GM15510 (cell line): ENCODE data around the gene ZC3H4.
A peak's percentile ranks its signal among the peaks of the same experiment; 100 is the strongest.

ENCODE experiments used
- POLR2A ChIP-seq: IDR thresholded peaks from 3 replicates; pipeline ENCODE4 v1.6.1; 2011; ENCODE audit warnings: borderline replicate concordance; ENCODE audit not compliant: insufficient read length; ENCODE audit errors: extremely low read depth

ZC3H4 gene

DNA sequence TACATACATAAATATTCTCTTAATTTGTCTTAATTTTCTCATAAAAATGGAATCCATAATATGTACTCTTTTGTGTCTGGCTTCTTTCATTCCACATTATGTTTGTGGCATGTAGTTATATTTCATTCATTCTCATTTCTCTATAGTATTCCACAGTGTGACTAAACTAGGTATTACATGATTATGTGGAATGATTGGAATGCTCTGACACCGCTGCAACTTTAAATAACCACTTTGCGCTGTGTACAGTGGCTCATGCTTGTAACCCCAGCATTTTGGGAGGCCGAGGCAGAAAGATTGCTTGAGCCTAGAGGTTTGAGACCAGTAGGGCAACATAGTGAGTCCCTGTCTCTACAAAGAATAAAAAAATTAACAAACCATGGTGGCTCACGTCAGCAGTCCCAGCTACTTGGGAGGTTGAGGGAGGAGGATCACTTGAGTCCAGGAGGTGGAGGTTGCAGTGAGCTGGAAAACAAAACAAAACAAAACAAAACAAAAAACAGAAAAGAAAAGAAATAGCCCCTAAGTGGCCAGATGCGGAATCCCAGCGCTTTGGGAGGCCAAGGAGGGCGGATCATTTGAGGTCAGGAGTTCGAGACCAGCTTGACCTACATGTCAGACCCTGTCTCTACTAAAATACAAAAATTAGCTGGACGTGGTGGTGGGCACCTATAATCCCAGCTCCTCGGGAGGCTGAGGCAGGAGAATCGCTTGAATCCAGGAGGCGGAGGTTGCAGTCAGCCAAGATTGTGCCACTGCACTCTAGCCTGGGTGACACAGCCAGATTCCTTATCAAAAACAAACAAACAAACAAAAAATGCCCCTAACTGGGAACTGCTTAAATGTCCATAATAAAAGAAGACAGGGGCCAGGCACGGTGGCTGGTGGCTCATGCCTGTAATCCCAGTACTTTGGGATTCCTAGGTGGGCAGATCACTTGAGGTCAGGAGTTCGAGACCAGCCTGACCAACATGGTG lies 9.1 kb upstream of the ZC3H4 start:
- no peak for TF ChIP-seq POLR2A

DNA sequence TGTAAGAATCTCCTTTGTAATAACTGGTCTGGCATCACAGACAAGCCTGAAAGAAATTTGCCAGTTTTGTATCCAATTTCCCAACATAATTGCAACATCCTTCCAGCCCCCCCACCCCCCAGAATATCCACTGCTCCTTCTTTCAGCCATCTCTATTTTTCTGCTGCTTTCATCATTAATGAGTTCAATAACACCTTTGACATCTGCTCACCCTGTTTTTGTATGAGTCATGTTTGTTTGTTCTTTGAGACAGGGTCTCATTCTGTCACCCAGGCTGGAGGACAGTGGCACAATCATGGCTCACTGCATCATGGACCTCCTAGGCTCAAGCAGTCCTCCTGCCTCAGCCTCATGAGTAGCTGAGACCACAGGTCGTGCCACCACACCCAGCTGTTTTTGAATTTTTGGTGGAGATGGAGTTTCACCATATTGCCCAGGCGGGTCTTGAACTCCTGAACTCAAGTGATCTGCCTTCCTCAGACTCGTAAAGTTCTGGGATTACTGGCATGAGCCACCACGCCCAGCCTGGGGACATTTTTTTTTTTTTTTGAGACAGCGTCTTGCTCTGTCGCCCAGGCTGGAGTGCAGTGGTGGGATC lies 7.0 kb upstream of the ZC3H4 start:
- no peak for TF ChIP-seq POLR2A

DNA sequence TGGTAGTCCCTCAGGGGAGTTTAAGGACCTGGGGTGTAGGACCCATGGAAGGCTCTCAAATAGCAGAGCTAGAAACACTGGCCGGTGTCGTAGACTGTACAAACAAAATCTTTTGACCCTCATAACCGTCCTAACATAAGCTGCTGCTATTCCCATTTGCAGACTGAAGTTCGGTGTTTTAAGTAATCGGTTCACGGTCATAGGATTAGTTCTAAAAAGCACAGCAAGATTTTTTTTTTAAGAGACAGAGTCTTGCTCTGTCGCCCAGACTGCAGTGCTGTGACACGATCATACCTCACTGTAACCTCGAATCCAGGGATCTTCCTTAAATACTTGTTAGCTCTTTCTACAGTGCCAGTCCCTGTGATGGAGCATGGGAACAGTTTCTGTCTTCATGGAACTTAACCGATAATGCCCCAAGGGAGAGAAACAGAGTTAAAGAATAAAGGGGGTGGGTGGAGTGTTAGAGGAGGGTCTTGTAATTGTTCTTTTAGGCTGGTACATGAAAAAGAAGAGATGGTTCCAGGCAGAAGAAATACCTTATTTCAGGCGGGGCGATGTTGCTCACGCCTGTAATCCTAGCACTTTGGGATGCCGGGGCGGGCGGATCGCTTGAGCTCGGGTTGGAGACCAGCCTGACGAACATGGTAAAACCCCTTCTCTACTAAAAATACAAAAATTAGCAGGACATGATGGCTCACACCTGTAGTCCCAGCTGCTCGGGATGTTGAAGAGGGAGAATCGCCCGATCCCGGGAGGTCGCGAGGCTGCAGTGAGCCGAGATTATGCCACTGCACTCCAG lies 475 bp upstream of the ZC3H4 start:
- TF ChIP-seq POLR2A, result no peak

DNA sequence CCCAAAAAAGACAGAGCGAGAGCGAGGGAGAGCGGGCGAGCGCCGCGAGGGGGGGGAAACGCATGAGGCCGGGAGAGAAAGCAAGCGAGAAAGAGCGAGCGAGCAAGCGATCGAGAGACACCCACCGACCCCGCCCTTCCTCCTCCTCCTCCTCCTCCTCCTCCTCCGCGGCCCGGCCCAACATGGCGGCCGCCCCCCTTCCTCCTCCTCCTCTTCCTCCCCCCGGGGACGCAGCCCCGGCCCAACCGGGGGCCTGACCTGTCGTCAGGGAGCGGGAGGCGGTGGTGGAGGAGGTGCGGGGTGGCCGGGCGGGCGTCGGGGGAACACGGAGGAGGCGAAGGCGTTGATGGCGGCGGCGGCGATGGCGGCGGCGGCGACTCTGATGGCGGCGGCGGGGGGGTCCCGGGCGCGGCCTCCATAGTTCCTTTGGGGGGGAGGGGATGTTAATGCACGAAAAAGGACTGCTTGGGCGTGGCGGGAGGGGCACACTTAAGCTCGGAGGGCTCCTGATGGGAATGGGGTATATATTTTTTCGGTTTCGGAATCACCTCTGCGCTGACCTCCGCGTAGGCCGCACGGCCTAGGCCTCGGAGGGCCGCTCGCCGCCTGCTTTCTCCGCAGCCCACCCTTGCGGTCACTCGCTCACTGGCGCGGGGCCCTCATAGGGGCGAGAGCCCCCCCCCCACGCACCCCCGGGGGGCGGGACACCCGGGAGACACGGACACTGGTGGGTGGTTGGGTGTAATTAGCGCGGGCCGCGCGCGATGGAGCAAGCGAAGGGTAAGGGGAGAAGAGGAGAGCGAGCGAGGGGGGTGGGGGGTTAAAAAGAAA lies 1.2 kb downstream of the ZC3H4 start:
- peak; percentile 86 for TF ChIP-seq POLR2A

DNA sequence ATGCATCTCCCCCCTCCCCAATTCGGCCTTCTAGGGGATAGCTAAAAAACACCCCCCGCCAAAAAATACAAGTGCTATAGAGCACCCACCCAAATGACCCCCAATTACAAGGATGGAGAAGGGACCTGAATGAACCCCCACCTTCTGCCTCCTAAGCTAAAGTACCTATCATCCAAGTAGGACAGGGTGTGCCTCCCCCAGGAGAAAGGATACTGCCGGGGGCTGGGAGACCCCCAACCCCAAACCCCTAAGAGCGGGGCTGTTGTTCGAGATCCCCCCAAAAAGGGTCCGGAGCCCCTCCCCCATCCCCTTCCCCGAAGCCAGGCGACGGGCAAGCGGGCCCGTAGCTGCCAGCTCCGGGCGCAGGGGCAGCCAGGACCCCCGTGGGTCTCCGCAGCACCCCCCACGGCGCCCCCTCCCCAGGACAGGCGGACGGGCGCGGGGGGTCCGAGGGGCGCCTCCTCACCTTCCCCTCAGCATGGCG lies 1.9 kb downstream of the ZC3H4 start:
- no peak for TF ChIP-seq POLR2A

DNA sequence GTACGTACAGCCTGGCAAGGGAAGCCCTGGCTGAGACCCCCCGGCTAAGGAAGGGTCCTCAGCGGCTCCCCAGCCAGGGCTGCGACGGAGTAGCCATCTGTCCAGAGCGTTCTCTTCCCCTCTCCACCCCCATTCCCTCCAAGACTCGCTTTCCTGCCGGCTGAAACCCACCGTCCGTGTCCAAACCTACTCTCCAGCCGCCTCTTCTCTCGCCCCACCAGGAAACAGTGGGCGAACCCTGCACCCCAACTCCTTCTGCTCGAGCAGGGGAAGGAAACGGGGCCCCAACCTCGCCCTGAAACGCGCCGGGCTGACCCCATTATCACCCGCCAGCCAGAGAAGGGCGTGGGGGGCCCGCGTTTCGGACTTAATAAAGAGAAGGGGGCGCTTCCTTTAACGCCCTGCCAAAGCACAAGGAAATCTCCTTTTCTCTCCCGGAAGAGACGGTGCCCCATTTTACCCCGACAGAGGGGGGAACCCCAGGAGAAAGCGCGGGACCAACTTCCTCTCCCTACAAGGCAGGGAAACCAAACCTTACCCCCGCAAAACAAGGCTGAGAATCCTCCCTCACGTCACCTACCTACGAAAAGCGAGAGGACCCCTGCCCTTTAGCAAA lies 2.5 kb downstream of the ZC3H4 start:
- peak; percentile 49 for TF ChIP-seq POLR2A

DNA sequence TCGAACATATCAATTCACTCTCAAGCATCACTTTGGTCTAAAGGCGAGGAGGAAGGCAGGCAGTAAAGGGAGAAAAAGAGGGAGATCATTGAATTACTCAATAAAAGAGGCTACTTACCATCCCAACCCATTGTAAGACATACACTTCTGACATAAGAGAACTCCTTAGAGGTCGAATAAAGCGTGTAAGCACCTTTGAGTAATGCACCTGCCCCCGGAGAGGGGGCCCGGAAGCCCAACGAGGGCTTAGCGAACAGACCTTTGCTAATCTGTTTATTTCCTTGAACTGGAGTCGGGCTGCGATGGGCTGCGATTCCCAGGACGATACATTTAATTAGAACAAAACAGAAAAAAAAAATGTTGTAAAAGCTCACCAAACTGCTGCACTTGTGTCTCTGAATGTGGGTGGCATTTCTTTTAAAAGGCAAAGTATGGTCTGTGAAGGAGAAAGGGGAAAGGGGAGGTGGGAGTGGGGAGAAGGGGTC lies 3.0 kb downstream of the ZC3H4 start:
- TF ChIP-seq POLR2A, result no peak

DNA sequence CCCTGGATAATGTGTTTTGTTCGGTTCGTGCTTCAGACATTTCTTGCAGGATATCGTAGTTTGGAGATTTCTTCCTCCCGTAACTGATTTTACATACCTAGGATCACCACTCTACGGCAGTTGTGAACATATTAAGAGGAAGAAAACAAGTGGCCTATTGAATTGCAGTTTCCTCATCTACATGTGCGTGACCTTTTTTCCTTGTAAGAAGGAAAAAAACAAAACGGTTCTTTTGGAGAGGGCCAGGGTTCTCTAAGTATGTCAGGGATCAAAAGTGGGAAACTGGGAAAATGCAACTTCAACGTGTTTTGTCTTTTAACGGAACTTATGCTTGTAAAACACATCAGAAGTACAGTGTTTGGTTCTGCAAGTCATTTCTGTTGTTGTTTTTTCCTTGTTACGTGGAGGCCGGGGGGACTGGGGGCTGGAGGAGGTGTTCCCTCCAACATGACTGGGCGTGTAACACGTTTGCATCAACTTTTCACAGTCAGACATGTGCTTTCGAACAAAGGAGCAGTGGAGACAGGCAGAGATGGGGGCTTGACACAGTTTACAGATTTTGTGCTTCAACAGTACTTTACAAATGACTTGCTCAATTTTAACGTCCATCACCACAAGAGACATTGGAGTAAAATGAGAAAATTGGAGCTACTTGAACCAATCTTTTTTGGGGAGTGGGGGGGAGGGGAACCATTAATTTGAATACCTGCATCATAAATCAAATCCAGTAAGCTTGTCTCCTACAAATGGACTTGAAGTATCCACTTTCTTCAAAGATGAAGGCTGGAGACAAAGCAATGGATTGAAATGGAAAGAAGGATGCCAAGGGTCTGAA lies 3.8 kb downstream of the ZC3H4 start:
- peak; percentile 52 for TF ChIP-seq POLR2A

DNA sequence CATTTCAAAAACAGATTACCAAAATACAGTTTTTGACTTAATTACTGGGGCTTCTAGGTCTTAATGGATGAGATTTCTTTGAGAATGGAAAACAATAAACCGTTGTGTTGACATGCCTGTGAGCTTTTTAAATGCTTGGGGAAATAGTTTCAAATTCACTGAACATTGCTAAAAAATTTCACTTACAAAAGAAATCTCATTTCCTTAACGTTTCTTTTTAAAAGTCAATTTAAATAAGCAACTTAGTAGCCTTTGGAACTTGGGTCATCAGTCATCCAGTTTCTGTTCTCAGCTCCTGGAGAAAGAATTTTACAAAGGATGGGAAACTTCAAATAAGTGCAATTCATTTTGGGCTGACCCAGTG lies 4.4 kb downstream of the ZC3H4 start:
- TF ChIP-seq POLR2A, result no peak

DNA sequence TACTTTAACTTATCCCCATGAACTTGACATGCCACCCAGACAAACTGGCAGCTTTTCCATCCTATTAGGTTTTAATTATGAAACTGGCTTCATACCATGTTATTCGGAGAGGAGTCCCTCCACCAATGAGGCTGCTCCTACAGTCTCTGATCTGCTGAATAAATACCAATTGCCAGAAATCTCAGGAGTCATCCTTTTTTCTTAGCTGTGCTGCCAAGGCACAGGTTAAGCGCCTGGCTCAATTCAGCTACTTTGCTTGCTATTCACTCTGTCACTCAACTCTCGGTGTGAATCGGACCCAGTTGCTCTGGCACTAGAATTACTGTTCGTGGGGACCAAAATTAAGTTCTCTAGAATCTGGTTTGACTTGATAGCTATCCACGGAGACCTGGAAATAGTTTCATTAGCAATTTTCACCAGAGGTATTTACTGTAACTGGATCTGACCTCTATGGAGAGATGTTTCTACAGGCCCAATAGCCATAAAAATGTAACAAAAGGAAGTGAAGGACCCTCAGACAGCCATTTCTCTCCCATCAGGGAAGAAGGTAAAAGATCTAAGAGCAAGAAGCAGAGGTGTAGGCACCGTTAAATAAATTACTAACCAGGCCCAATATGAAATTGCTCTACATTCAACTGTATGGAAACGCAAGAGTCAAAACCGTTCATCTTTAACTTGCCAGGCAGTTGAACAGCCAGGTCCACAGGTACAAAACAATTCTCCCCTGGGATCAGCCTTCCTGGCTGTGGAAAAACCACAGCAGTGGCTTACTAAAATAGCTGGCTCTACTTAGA lies 5.4 kb downstream of the ZC3H4 start:
- TF ChIP-seq POLR2A, result no peak

DNA sequence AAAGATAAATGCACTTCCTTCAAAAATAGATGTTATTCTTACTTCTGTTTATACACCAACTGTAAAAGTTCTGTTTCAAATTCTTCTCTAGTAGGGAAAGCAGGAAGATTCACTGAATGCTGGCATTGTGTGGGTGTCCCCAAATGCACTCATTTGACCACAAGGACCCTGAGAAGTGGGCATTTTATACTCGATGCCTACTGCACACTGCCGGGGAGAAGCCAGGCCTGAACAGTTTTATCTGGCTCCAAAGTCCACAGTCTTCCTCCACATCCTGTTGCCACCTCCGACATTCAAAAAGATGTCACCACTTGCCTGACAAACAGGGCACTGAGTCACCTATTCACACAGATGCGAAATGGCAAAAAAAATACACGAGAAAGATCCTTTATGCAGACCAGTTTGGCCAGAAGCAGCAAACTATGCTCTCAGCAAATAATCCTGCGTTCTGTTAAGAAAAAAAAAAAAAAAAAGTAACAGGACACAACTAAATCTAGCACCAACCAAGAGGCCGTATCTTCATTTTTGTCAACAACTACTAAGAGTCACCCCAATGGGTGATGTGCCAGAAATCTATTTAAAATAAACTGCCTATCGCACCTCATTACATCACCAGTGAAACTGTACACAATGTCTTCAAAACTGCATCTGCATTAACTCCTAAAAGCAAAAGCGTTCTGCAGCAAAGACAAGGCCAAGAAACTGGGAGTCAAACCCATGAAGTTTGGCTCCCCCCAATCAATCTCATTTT lies 6.2 kb downstream of the ZC3H4 start:
- TF ChIP-seq POLR2A, result no peak

DNA sequence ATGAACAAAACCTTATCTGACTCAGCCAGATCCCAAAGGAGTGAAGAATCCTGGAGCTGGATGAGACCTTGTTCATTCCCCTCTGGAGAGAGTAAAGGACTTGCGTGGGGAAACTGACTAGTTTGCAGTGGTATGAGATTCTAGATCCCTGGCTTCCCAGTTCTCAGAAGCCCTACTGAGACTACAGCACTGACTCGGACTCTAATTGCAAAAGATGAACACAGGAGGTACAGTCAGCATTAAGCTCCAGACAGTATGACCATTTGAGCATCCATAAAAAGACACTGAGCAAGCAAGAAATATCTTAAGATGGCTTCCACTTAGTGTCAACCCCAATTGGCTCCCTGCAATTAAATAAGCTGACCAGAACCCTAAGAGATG lies 6.8 kb downstream of the ZC3H4 start:
- no peak for TF ChIP-seq POLR2A

DNA sequence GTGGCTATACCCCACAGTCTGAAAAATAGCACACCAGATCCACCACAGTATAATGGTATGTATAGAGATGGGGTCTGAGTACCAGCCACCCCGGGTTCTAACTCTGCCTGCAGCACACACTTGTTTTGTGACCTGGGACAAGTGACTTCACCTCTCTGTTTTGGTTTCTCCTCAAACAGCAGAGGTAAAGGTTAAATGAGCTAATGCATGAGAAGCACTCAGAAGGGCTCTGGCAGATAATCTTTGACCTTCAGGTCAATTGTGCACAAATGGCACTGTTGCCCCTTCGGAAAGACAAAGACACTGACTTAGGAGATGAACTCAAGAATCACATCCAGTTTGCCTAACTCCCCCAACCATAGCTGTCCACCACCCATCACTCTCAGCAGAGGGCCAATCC lies 7.7 kb downstream of the ZC3H4 start:
- TF ChIP-seq POLR2A, result no peak
